Bone marrow (tissue), 2 donors: ENCODE results near the gene NAP1L4.

ENCODE experiments used
- DNase-seq, 2 donors: peaks; one replicate each; lab custom pipeline; 2025; lab: John Stamatoyannopoulos, UW

The NAP1L4 gene

DNA sequence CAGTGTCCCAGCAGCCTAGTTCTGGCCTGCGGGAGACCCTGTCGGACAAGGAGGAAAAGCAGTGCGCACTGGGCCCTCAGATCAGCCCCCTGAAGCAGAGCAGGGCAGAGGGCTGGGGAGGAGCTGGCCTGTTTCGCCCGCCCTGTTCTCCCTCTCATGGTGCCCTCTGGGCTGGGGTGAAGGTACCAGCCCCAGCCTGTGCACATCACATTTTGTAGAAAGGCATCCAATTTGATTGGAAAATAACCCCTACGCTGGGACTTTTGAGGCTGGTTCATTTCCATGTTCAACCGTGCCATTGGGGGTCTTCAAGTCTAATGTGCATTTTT, 832 bp upstream of the NAP1L4 start:
- DNase-seq = no peak

DNA sequence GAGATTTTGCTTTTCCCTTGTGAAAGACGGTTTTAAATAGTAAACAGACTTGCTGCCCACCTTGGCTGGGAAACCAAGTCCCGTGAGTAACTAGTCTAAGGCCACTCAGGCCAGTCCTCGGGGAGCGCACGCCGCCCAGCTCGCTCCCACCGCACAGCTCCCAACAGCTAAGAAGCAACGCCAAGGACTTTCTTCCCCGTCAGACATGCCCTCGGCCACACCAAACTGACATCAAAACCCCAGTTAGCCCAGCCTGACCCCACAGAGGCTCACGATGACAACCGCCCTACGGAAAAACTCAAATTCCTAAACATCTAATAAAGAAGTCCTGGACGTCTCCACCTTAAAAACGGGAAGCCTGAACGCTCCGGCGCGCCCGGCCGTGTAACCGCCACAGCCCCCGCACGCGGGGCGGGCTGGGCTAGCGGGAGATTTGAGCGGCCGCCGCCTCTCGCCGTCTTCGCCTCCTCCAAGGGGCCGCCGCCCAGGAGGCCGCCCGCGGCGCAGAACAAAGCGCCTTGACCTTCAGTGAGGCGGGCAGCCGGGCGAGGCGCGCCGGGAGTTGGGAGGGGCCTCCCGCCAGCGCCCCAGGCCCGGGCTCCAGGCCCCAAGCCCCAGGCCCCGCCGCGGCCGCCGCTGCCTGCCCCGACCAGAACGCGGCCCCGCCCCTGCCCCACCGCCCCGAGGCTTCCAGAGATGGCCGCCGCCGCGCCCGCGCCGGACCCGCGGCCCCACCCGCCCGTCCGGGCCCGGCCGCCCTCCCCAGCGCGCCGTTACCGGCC, 486 bp downstream of the NAP1L4 start:
- DNase-seq = peak; percentile 56 to 98

DNA sequence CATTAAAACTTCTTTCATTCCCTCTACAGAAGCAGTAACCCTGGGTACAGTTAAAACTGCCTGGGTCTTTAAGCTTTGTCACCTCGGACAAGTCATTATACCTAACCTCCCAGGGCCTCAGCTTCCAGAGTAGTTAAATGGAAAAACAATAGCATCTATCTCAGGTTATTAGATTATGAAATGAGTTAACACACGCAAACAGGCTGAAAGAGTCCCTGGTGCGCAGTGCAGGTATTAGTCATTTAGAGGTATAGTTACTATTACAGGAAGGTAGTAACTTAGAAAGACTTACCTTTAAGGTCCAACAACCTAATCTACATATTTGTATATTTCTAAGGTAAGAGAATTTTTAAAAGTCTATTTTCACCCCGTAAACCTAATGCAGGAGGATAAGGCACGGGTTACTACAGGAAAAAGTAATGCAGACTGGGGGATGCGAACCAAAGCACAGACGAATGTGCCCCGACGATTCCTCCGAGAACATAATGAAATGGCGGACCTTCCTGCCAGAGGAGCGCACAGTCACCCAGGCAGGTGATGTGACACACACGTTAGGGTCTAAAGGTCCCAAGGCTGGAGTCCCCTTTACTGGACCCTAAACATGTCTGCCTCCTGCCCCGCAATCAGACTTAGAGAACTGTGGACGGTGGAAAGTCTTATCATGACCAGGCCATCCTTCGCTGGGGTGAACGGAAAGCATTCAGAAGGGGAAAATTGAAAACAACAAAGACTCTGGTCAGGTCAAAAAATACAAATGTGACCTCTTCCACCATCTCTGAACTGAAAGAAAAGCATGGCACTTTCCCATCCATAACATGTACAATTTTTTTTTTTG, 1.3 kb downstream of the NAP1L4 start:
- no peak for DNase-seq

DNA sequence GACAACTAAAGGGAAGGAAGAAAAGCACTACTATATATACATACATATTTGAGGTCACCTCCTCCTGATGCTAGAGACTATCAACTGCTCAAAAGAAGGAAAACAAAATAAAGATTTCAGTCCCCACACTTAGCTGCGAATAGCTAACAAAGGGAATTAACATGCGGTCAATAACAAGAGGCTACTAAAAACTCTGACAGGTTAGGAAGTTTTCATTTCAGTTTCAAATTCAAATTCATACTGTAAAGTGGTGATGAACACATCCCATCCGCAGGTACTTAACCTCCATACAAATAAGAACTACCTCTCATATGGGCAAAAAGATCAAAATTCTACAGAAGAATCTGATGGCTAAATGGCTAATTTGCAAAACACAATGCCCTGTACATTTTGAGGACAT, 2.6 kb downstream of the NAP1L4 start:
- no peak for DNase-seq

DNA sequence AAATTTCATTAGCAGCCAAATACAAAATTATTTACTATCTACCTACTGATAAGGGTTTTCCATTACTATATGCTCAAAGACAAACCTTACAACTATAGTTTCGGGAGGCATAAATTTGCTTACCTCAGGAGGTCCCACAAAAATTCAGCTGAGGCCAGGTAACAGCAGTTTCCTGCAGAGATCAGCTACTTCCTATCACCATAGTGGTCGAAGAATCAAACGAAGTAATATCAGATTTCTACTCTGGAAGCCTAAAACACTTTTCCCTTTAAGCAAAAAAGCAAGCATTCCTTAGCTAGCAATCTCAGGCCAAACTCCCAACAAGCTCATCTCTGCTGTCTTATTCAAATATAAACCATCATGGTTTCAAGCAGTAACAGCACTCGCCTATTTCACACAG, 3.1 kb downstream of the NAP1L4 start:
- DNase-seq = no peak

DNA sequence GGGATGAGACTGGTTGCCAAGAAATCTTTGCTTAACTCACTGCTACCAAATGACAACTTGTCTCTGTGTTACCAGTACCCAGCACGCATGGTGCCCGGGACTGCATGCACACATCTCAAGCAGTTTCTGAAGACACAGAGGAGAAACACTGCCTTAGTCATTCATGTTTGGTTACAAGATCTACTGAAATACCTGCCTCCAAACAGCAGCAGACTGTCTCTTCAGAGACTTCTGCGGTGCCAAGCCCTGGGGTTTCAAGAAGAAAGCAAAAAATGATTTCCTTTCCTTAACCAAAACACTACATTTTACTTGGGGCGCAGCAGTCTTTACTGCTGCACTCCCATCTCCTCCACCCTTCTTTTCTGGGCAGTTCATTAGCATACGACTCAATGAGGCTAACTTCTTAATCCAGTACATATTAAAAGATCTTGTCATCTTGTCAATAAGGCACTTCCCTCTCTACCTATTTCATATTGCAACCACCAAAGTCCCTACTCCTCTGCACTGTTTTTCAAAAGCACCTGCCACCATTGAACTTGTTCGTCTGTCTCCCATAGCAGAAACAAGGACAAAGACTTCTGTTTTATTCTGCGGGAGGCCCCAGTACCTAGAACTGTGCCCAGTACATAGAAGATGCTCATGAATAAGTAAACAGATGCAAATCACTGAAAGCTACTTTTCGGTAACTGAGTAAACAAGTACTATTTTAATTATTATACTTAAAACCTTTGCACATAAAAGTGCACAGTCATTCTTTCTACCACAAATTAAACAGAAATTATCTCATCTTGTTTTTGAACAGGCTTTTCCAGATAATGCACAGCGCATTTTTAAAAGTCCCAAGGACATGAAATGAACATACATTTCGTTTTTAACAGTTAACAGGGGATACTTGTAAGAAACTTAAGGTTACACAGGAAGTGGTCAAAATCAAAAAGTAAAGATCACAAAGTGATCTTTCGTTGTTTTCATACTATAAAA, 4.0 kb downstream of the NAP1L4 start:
- no peak for DNase-seq

DNA sequence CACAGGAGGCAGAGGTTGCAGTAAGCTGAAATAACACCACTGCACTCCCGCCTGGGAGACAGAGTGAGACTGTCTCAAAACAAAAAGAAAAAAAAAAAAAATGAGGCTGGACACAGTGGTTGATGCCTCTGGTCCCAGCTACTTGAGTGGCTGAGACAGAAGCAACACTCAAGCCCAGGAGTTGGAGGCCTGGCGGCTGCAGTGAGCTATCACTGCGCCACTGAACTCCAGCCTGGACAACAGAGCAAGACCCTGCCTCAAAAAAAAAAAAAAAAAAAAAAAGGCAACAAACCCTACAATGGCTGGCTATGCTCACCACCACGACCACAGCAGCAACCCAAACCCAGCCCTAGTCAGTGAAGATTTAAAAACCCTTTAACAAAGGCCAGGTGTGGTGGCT, 8.2 kb downstream of the NAP1L4 start:
- DNase-seq = no peak

DNA sequence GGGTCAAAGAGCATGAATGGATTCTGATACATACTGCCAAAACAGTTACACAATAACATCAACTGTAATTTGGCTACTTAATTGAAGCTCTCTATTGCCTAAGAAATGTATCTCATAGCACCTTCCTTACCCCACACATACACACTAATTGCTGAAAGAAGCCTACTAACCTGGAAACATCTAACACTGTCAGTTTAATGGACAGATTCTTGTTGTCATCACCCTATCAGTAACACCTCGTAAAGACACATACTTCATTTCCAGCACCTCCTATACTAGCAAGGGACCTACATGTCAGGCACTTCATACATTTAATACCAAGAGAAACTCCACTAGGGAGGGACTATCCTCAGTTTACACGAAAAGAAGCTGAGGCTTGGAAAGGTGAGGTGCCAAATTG, 9.9 kb downstream of the NAP1L4 start:
- DNase-seq = no peak

DNA sequence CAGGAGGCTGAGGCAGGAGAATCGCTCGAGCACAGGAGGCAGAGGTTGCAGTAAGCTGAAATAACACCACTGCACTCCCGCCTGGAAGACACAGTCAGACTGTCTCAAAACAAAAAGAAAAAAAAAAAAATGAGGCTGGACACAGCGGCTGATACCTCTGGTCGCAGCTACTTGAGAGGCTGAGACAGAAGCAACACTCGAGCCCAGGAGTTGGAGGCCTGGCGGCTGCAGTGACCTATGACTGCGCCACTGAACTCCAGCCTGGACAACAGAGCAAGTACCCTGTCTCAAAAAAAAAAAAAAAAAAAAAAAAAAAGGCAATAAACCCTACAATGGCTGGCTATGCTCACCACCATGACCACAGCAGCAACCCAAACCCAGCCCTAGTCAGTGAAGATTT, 11.0 kb downstream of the NAP1L4 start:
- no peak for DNase-seq

DNA sequence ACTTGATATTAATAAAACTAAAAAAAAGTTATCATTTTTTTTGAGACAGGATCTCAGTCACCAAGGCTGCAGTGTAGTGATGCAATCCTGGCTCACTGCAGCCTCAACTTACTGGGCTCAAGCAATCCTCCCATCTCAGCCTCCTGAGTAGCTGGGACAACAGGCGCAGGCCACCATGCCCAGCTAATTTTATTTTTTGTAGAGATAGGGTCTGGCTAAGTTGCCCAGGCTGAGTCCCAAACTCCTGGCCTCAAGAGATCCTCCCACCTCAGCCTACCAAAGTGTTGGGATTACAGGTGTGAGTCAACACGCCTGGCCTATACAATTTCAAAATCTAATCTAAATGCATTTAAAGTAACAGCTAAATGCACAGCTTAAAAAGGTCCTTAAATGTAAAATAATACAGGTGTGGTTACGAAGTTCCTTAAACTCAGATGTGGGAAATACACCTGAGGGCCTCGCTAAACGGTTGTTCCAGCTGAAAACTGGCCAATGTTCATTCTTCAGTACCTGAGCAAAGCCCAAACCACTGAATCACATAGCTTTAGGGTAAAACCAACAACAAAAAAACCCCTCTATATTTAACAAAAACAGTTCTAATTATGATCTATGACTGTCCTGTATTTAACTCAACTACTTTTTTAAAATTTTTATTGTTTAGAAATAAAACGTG, 11.8 kb downstream of the NAP1L4 start:
- DNase-seq = no peak

DNA sequence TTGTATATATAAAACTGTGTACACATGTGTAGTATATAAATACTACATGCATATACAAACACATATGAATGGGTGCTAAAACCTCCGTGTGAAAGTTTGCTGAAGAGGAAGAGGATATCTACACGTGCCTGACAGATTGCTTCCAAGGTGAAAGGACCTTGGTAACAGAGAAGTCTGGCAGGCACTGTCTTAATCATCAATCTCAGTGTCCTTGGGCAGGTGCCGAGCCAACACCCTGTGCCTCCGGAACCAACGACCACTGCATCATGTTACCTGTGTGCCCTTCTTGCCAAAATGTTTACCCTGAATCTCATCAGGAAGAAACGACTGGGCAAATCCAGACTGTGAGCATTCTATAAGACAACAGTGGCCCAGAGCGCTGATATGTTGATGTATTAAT, 15.0 kb downstream of the NAP1L4 start:
- DNase-seq = no peak

DNA sequence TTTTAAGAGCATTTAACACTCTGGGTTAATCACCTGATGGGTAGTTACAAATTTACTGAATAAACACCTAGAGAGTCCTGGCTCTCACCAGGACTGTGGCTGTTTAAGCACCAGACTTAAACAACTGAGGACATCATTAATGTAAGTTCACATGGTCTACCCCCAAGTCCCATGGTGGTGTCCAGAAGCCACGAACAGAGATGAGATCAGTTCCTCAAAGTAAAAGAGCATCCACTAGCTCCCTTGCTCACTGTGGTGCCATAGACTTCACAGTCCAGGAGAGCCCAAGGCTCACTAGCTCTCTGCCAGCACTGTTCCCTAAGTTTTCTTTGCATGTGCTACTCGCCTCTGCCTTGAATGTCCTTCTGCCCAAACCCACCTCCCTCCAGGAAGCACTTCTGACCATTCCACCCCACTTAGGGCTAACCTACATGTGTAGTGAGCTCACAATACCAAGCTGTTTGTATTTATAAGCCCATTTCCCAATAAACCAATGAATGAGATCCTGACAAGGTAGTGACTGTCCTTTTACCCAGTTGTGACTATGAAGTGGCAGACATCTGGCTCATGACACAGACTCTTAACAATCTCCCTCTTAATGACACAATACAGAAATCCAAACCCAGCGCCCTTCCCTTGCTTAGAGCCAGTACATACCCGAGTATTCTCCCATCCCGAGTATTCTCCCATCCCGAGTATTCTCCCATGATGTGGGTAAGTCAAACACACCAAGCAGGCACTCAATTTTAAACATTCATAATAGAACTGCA, 15.7 kb downstream of the NAP1L4 start:
- no peak for DNase-seq

DNA sequence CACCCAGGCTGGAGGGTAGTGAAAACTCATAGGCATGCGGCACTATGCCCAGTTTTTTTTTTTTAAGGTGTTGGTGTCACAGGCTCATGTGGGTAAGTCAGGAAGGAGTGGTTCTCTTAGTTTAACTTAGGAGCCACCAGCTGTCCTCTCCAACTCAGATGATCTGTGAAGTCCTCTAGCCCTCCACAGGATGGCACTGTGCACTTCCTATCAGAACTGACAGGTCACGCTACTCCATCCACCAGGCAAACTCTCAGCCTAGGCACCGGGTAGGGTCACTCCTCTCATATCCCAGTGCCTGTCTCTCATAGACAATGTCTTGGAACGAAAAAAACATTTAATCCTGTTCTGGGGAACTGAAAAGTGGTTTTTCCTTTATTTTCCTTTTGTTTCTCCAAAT, 16.5 kb downstream of the NAP1L4 start:
- DNase-seq = peak in 1 of 2 donors; percentile 12

DNA sequence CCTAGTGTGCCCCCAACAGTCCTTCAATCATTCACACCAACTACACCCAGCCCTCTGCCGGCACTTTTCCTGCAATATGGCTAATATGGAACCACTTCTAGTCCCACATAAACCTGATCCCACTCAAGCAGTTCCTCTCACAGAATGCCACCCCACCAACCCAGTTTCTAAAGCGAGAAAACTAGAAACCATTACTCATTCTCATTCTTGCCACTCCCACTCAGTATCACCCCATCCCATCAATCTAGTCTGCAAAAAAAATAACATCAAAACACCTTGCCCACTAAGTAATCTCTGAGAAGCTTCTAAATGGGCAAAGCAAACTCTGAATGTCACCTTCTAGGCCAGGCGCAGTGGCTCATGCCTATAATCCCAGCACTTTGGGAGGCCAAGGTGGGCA, 17.9 kb downstream of the NAP1L4 start:
- no peak for DNase-seq

DNA sequence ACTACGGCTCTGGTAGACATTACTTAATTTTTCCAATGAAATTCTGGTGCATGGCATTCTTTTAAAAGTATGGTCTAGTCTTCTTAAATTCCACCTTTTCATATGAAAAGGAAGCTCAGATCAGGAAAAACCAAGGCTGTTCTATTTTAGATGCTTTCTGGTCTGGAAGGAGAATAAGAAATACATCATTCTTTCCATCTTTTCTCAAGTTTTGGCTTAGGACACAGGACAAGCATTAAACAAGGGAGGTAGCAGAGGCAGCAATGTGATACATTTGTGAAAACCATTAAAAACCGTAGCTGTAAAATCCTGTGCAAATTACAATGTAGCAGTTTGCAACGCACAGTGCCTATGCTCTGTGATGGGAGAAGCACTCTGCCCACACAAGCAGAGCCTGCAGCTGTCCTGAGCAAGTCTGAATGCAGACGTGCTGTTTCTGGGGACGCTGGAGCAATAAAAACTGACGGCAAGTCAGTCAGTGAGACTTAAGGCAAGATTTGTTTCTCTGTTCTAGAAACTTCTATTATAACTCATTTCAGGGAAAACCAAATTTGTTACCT, 23.7 kb downstream of the NAP1L4 start:
- DNase-seq = no peak

DNA sequence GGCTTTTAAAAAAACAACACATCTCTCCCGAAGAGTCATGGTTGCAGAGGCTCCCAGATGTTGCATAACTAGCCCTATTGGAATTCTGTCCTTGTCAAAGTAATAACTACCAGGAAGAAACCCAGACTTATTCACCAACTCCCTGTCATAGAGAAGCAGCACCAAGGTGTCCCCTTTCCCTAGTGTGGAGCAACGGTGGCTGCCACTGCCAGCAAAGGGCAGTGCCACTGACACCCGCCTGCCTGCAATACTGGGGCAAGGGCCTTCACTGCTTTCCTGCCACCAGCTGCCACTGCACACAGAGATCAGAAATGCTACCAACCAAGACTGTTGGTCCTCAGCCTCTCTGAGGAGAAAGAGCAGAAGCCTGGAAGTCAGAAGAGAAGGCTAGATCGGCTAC, 27.3 kb downstream of the NAP1L4 start:
- no peak for DNase-seq

DNA sequence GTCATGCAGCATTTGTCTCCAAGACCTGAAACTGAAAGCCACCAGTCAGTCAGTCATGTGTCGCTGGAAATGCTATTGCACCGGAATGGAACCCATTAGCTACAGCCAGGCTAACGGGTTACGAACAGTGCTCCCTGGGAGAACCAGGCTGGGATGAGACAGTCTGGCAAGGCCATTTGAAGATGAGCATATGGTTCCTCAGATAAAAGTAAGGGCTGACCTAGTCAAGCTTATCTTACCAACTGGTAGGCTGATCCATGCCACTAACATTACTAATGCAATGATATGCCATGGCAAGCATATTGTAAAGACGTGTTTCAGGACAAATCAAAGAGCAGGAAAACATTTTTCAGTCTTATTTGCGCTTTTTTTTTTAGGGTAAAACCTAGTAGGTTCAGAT, 28.4 kb downstream of the NAP1L4 start:
- no peak for DNase-seq

DNA sequence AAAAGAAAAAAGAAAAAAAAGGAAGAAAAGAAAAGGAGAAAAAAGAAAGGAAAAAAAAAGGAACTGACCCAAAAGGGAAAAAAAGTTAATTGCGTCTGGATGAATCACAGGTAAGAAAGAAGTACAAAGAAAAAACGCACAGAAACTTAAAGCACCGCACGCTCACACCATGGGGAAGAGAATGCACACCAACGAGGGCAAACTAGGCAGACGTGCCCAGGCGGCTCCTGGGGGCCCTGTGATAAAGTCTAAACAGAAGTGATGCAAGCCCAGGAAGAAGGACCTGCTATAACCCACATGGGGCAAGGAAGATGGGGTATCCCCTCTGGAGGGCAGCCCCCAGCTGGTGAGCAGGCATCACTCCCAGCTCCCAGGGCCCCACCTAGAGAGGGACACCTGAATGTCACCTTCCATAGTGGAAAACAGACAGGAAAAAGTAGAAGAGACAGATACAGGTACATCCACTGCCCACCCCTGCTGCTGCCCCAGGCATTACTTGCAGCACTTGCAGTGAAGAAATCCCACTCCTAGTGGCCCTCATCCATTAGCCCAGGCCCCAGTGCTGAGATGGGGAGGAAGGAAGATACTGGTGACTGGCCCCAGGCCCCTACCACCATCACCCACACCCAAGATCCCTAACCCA, 28.9 kb downstream of the NAP1L4 start:
- DNase-seq = no peak

DNA sequence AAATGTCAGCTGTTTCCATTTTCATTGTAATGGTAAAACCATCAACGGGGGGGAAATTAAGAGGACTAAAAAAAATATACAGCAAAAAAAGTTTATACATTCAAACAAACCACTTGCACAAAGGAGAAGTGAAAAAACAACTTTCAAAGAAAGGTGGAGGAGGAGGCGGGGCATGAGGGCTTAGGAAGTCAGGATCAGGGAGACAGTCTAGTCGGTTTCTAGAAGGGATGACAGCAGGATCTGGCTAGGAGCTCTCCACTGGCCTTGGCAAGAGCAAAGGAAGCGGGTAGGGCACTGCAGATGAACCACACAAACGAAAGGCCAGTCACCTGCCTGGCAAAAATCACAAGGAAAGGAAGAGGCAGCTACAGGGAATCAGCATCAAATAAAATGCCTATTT, 31.0 kb downstream of the NAP1L4 start:
- no peak for DNase-seq

DNA sequence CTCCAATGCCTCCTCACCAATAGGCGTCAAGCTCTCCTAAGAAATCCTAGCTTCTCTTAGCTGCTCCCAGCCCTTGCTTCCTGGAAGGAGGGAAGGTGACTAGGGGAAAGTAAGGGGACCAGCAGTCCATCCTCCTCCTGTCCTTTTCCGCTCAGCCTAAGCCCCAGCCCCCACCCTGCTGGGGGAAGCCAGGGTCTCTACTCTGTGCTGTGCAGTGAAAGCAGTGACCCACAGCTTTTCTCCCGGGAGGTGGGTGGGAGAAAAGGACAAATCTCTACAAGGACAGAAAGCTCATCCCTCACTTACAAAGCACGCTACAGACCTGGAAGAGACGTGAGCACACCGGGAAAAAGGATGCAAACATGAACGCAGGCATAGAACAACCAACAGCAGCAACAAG, 32.0 kb downstream of the NAP1L4 start:
- DNase-seq = no peak
